Measurements from ENCODE around the gene WDR7. TPM values are rescaled to one million over a fixed set of nuclear protein-coding genes. Genes with fewer than 3 reads are reported as not detected.

WDR7 gene
- total RNA-seq, 4 donors from 2014 or later, result 23.1 to 48.6 (median 30.3) TPM

DNA sequence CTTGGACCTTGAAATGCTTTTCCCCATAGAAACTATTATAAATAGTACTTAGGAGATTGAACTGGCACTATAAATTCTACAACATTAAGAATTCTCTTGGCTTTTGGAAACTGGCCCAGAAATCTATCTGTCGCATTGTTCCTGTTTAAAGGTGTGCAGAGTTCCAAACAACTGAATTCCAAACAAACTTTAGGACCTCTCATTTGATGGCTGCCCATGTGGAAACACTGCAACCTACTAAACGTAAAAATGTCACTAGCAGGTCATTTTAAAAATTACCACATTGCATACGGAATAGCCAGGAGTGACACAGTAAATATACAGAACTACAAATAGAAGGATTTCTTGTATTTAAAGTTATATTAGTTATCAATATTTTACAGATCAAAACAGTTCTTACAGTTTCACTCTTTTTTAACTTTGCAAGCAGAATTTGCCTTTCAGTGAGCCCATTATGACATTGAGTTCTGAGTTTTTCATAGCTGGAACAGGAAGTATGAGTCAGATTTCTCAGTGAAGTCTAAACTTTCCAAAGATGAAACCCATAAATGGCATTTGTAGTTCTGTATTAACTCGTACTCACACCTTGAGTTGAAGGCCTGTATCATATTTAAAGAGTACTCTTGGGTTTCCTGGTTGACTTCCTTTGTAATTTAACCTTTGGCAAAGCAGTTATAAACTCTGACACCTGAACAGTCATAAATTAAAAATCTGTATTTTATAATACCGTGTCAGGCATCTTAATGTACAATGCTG is 353.4 kb downstream of the WDR7 start:
- peaks cover 14 to 31% (median 25%) of the 10 kb centered on the region in 4 donors for H3K4me1 ChIP-seq
- H3K9me3 ChIP-seq, result no peaks in the 10 kb centered on the region
- intact Hi-C loops (cut with DNase I), result no loop called here
- no peak for TF ChIP-seq POLR2A (IDR thresholded peaks at IDR 0.05; ENCODE audit: low read depth)
- TF ChIP-seq, protein P1, sequence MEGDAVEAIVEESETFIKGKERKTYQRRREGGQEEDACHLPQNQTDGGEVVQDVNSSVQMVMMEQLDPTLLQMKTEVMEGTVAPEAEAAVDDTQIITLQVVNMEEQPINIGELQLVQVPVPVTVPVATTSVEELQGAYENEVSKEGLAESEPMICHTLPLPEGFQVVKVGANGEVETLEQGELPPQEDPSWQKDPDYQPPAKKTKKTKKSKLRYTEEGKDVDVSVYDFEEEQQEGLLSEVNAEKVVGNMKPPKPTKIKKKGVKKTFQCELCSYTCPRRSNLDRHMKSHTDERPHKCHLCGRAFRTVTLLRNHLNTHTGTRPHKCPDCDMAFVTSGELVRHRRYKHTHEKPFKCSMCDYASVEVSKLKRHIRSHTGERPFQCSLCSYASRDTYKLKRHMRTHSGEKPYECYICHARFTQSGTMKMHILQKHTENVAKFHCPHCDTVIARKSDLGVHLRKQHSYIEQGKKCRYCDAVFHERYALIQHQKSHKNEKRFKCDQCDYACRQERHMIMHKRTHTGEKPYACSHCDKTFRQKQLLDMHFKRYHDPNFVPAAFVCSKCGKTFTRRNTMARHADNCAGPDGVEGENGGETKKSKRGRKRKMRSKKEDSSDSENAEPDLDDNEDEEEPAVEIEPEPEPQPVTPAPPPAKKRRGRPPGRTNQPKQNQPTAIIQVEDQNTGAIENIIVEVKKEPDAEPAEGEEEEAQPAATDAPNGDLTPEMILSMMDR (IDR thresholded peaks at IDR 0.05), result no peak
- TF ChIP-seq POLR2AphosphoS5 (IDR thresholded peaks at IDR 0.05), result no peak
- no peak for TF ChIP-seq EP300 (IDR thresholded peaks at IDR 0.05)
- peak overlapping the region; percentile 1 to 44 (median 20) for H3K27ac ChIP-seq (replicated peaks in 1 of 4)
- no peaks in the 10 kb centered on the region for H3K27me3 ChIP-seq
- no peak overlapping the region for H3K4me3 ChIP-seq
- no peaks in the 10 kb centered on the region for H3K36me3 ChIP-seq
- 34% methylated on average over 5 of the region's 5 CpGs for WGBS
- DNase-seq (ENCODE audit: extremely low spot score), result no peak

DNA sequence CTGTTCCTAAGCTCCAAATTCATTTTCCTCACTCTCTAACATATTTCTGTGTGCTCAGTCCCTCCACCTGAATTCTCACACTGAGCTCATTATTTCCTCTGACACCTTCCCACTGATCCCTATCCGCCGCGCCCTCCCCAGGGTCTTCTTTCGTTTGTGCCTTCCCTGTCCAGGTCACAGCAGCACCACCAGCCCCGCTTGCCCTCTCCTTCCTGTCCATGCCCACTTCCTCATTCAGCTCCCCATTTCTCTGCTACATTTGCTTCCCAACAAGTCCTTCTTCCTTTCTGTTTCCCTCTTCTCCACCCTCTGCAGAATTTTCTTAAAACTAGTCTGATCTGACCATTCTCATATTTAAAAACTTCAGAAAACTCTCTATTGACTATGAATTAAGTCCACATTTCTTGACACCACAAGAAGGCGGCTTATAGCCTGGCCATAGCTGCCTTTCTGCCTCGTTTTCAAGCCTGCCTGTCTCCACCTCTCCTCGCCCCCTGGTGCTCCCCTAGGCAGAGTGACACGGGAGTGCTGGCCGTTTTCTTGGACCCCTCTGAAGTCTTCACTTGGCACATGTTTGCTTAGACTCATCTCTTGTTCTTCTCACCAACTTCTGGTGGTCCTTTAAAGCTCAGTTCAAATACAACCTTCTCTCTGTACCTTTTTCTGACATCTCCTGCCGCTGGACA is 357.0 kb downstream of the WDR7 start:
- H3K4me3 ChIP-seq, result no peak overlapping the region
- H3K9me3 ChIP-seq, result no peaks in the 10 kb centered on the region
- H3K27me3 ChIP-seq, result no peaks in the 10 kb centered on the region
- no peak for TF ChIP-seq POLR2A (IDR thresholded peaks at IDR 0.05; ENCODE audit: low read depth)
- no peak for TF ChIP-seq EP300 (IDR thresholded peaks at IDR 0.05)
- no peak for TF ChIP-seq POLR2AphosphoS5 (IDR thresholded peaks at IDR 0.05)
- TF ChIP-seq, protein P1 (IDR thresholded peaks at IDR 0.05), result no peak
- no peak overlapping the region for H3K27ac ChIP-seq (replicated peaks in 1 of 4)
- no peaks in the 10 kb centered on the region for H3K36me3 ChIP-seq
- WGBS, result 80% methylated on average over 11 of the region's 11 CpGs
- intact Hi-C loops (cut with DNase I), result no loop called here
- H3K4me1 ChIP-seq, result peaks cover 12 to 20% (median 15%) of the 10 kb centered on the region in 4 donors
- no peak for DNase-seq (ENCODE audit: extremely low spot score)

DNA sequence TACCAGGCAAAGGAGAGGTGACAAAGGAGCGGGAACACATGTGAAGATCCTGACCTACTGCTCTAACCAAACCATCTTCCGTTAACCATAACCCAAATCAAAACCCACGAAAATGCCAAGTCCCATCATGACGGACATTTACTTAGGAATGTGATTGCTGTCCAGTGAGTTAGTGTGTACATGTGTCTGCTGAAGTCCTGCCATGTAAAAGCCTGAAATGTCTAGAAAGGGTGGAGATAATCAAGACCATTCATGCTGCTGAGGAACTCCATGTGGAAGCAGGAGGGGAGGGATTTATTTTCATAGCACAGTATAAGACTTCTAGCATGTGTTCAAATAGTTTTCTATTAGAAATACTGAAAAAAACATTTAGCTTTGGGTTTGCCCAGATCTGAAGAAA is 358.7 kb downstream of the WDR7 start:
- Histone ChIP-seq H3K4me3 (no peak overlapping the region), H3K36me3 (no peaks in the 10 kb centered on the region), H3K27me3 (no peaks in the 10 kb centered on the region), H3K27ac (replicated peaks in 1 of 4) (no peak overlapping the region), H3K4me1 (peaks cover 0 to 4% (median 2%) of the 10 kb centered on the region in 4 donors), H3K9me3 (no peaks in the 10 kb centered on the region)
- intact Hi-C loops (cut with DNase I), result no loop called here
- WGBS, result 98% methylated on average over 4 of the region's 4 CpGs
- DNase-seq (ENCODE audit: extremely low spot score), result no peak
- TF ChIP-seq POLR2A (IDR thresholded peaks at IDR 0.05; ENCODE audit: low read depth) (no peak), POLR2AphosphoS5 (IDR thresholded peaks at IDR 0.05) (no peak), EP300 (IDR thresholded peaks at IDR 0.05) (no peak)
- TF ChIP-seq, protein P1 (IDR thresholded peaks at IDR 0.05), result no peak

DNA sequence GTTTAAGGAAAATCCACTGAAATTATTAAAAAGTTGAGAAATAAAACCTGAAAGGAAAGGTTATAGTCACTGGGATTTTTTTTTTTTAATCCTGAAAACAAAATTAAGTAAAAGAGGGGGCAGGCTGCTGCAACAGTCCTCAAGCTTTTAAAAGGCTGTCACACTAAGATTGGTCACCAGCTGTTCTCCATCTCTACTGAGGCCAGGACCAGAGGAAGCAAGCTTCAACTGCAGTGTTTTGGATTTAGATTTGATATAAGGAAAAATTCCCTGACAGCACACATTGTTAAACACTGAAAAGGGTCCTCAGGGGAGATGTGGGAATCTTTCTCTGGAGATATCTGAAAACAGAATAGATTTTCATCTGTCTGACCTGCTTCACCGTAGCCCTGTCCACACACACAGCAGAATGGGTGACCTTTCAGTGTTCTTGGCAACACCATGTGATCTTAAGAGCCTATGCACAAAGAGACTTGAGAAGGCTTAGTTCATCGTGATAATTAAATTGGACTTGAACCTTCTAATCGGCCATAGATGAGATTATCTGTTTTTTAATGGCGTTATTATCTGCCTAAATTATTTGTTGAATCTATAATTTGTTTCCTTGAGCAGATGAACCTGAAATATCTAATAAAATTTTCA is 363.7 kb downstream of the WDR7 start:
- WGBS, result 50% methylated on average over 4 of the region's 4 CpGs
- TF ChIP-seq EP300 (IDR thresholded peaks at IDR 0.05) (no peak), POLR2AphosphoS5 (IDR thresholded peaks at IDR 0.05) (no peak), POLR2A (IDR thresholded peaks at IDR 0.05; ENCODE audit: low read depth) (no peak)
- TF ChIP-seq, protein P1 (IDR thresholded peaks at IDR 0.05), result no peak

More for the DNA sequence above, 363.7 kb downstream of the WDR7 start:
- no peak for DNase-seq (ENCODE audit: extremely low spot score)
- no peaks in the 10 kb centered on the region for H3K27me3 ChIP-seq
- H3K4me1 ChIP-seq, result no peaks in the 10 kb centered on the region
- H3K27ac ChIP-seq (replicated peaks in 1 of 4), result no peak overlapping the region
- intact Hi-C loops (cut with DNase I), result no loop called here
- no peaks in the 10 kb centered on the region for H3K36me3 ChIP-seq
- H3K9me3 ChIP-seq, result no peaks in the 10 kb centered on the region
- no peak overlapping the region for H3K4me3 ChIP-seq
